Measurements from ENCODE around the gene ACSF3. TPM values are rescaled to one million over a fixed set of nuclear protein-coding genes. Genes with fewer than 3 reads are reported as not detected.

Gene ACSF3
- total and polyA plus RNA-seq, 7 donors = 19.7 to 42.2 (median 28.2) TPM

- intact Hi-C loops (cut with DNase I) = no loop called here
- H3K4me3 ChIP-seq = no peak overlapping the region
- WGBS, 2 donors = 90 to 93% methylated on average over 9 of the region's 9 CpGs
- DNase-seq = no peak
- H3K27me3 ChIP-seq = peaks cover 8 to 59% (median 29%) of the 10 kb centered on the region in 3 donors
- H3K27ac ChIP-seq = no peak overlapping the region
- no peaks in the 10 kb centered on the region for H3K36me3 ChIP-seq
- TF ChIP-seq CTCF (IDR thresholded peaks at IDR 0.05) (no peak), POLR2A (IDR thresholded peaks at IDR 0.05) (no peak), POLR2AphosphoS5 (IDR thresholded peaks at IDR 0.05) (no peak), EP300 (IDR thresholded peaks at IDR 0.05) (no peak)
- no peaks in the 10 kb centered on the region for H3K9me3 ChIP-seq
- H3K4me1 ChIP-seq = peaks cover 0 to 19% (median 14%) of the 10 kb centered on the region in 4 donors
These were observed 23.7 kb upstream of the ACSF3 start for GRCh38 chr16:89069920-89070319.

- H3K27ac ChIP-seq = no peak overlapping the region
- H3K4me3 ChIP-seq = no peak overlapping the region
- TF ChIP-seq POLR2AphosphoS5 (IDR thresholded peaks at IDR 0.05) (no peak), CTCF (IDR thresholded peaks at IDR 0.05) (no peak), EP300 (IDR thresholded peaks at IDR 0.05) (no peak)
- intact Hi-C loops (cut with DNase I) = no loop called here
- no peaks in the 10 kb centered on the region for H3K9me3 ChIP-seq
- H3K27me3 ChIP-seq = peaks cover 8 to 52% (median 29%) of the 10 kb centered on the region in 3 donors
- WGBS, 2 donors = 44 to 93% methylated on average over 24 of the region's 24 CpGs
- DNase-seq = no peak
- H3K4me1 ChIP-seq = peaks cover 0 to 19% (median 14%) of the 10 kb centered on the region in 4 donors
- no peaks in the 10 kb centered on the region for H3K36me3 ChIP-seq
These were observed 23.1 kb upstream of the ACSF3 start for GRCh38 chr16:89070590-89070989.

GRCh38 chr16:89071686-89072547 lies 21.7 kb upstream of the ACSF3 start:
- WGBS, 2 donors = 18 to 53% methylated on average over 30 of the region's 30 CpGs

GRCh38 chr16:89072548-89073130 lies 21.0 kb upstream of the ACSF3 start:
- Histone ChIP-seq H3K36me3 (no peaks in the 10 kb centered on the region), H3K9me3 (no peaks in the 10 kb centered on the region), H3K27me3 (peaks cover 8 to 32% (median 23%) of the 10 kb centered on the region in 3 donors), H3K27ac (no peak overlapping the region), H3K4me1 (peaks cover 0 to 19% (median 14%) of the 10 kb centered on the region in 4 donors), H3K4me3 (no peak overlapping the region)
- TF ChIP-seq POLR2AphosphoS5 (IDR thresholded peaks at IDR 0.05) = no peak
- no peak for TF ChIP-seq EP300 (IDR thresholded peaks at IDR 0.05)
- TF ChIP-seq CTCF (IDR thresholded peaks at IDR 0.05) = no peak
- TF ChIP-seq POLR2A (IDR thresholded peaks at IDR 0.05) = no peak
- DNase-seq = no peak
- intact Hi-C loops (cut with DNase I) = no loop called here
- WGBS, 2 donors = 84 to 87% methylated on average over 22 of the region's 22 CpGs

More at GRCh38 chr16:89071686-89072547, 21.7 kb upstream of the ACSF3 start:
- Histone ChIP-seq H3K27ac (no peak overlapping the region), H3K27me3 (peaks cover 8 to 39% (median 29%) of the 10 kb centered on the region in 3 donors), H3K36me3 (no peaks in the 10 kb centered on the region), H3K4me3 (no peak overlapping the region), H3K4me1 (peaks cover 0 to 19% (median 14%) of the 10 kb centered on the region in 4 donors), H3K9me3 (no peaks in the 10 kb centered on the region)
- intact Hi-C loops (cut with DNase I) = no loop called here
- DNase-seq = peak; percentile 79
- TF ChIP-seq POLR2AphosphoS5 (IDR thresholded peaks at IDR 0.05) = peak; percentile 65 to 92 (median 82)
- no peak for TF ChIP-seq EP300 (IDR thresholded peaks at IDR 0.05)

All from sigmoid colon (tissue), 7 donors.